NOMO-1 treated with DMSO at 0.1 percent for 48 hours (cell line): ENCODE data around the gene ENOX1.
A peak's percentile ranks its signal among the peaks of the same experiment; 100 is the strongest.

Experiments
- DNase-seq: peaks from one replicate; lab custom pipeline; 2025; ENCODE audit not compliant: unreplicated experiment; lab: John Stamatoyannopoulos, UW

ENOX1 gene

GRCh38 chr13:43268632-43269031, 518.1 kb downstream of the ENOX1 start:
- no peak for DNase-seq

GRCh38 chr13:43267916-43268315, 518.9 kb downstream of the ENOX1 start:
- no peak for DNase-seq

- no peak for DNase-seq
Measured at GRCh38 chr13:43266936-43267615, 519.7 kb downstream of the ENOX1 start.

- no peak for DNase-seq
Measured at GRCh38 chr13:43265028-43265427, 521.7 kb downstream of the ENOX1 start.

GRCh38 chr13:43264458-43264857, 522.3 kb downstream of the ENOX1 start:
- no peak for DNase-seq

GRCh38 chr13:43263047-43263446, 523.7 kb downstream of the ENOX1 start:
- DNase-seq: no peak

GRCh38 chr13:43260999-43261398, 525.8 kb downstream of the ENOX1 start:
- no peak for DNase-seq

GRCh38 chr13:43258771-43259170, 528.0 kb downstream of the ENOX1 start:
- DNase-seq: no peak

GRCh38 chr13:43257765-43258164, 529.0 kb downstream of the ENOX1 start:
- peak; percentile 0 for DNase-seq

- no peak for DNase-seq
Measured at GRCh38 chr13:43251961-43252360, 534.8 kb downstream of the ENOX1 start.

- no peak for DNase-seq
Measured at GRCh38 chr13:43246382-43246781, 540.4 kb downstream of the ENOX1 start.

GRCh38 chr13:43245374-43245964, 541.3 kb downstream of the ENOX1 start:
- DNase-seq: no peak

- no peak for DNase-seq
Measured at GRCh38 chr13:43244481-43244880, 542.3 kb downstream of the ENOX1 start.

- DNase-seq: no peak
Measured at GRCh38 chr13:43243711-43244110, 543.1 kb downstream of the ENOX1 start.

- DNase-seq: no peak
Measured at GRCh38 chr13:43242040-43242439, 544.7 kb downstream of the ENOX1 start.

- peak; percentile 34 for DNase-seq
Measured at GRCh38 chr13:43240278-43240677, 546.5 kb downstream of the ENOX1 start.

- no peak for DNase-seq
Measured at GRCh38 chr13:43239275-43239840, 547.4 kb downstream of the ENOX1 start.

- DNase-seq: no peak
Measured at GRCh38 chr13:43238341-43239083, 548.3 kb downstream of the ENOX1 start.

GRCh38 chr13:43237616-43238015, 549.2 kb downstream of the ENOX1 start:
- DNase-seq: no peak

- DNase-seq: no peak
Measured at GRCh38 chr13:43235028-43235427, 551.7 kb downstream of the ENOX1 start.

- DNase-seq: no peak
Measured at GRCh38 chr13:43232873-43233265, 553.9 kb downstream of the ENOX1 start.
